ENCODE measurements around the gene ZSWIM8.

Gene ZSWIM8

GRCh38 chr10:73847031-73847430 is 61.6 kb downstream of the ZSWIM8 start:
- DNase-seq, result no peak

GRCh38 chr10:73848821-73849489 is 63.5 kb downstream of the ZSWIM8 start:
- peak; percentile 93 for DNase-seq

- DNase-seq, result no peak
Observed at GRCh38 chr10:73850211-73850610, 64.8 kb downstream of the ZSWIM8 start.

- DNase-seq, result no peak
Observed at GRCh38 chr10:73850863-73851461, 65.6 kb downstream of the ZSWIM8 start.
